ENCODE measurements around the gene AFF3. TPM values are rescaled to one million over a fixed set of nuclear protein-coding genes. Genes with fewer than 3 reads are reported as not detected.

AFF3 gene
- total and polyA plus RNA-seq, 10 of the 15 experiments (the other 5 are each of a cell fraction or from before 2014, with no cell fraction given), result 0.26 to 5.5 (median 3.0) TPM

GRCh38 chr2:99876956-99877355 is 265.4 kb downstream of the AFF3 start (continued):
- no peak for TF ChIP-seq EP300 (IDR thresholded peaks at IDR 0.05; ENCODE audit: borderline replicate concordance in 1 of 2, control insufficient read depth in 1 of 2, low read depth in 2 of 2, low read length in 2 of 2)
- TF ChIP-seq ZBED1 (IDR thresholded peaks at IDR 0.05; ENCODE audit: borderline replicate concordance), result no peak
- no peak for TF ChIP-seq MXI1 (IDR thresholded peaks at IDR 0.05; ENCODE audit: low read depth, low read length)
- no peak for TF ChIP-seq E2F8 (IDR thresholded peaks at IDR 0.05; ENCODE audit: low read depth, partially characterized antibody)
- no peak for TF ChIP-seq SREBF1 (IDR thresholded peaks at IDR 0.05; ENCODE audit: low read length)
- TF ChIP-seq SMAD5 (IDR thresholded peaks at IDR 0.05; ENCODE audit: low read depth), result no peak
- no peak for TF ChIP-seq MTA2 (IDR thresholded peaks at IDR 0.05; ENCODE audit: low read depth)
- TF ChIP-seq ESRRA (IDR thresholded peaks at IDR 0.05; ENCODE audit: low read length), result no peak

GRCh38 chr2:99875627-99876201 is 266.7 kb downstream of the AFF3 start:
- ChIA-PET RAD21 (ENCODE audit: unreplicated experiment) (no interaction called here), CTCF (no interaction called here), POLR2A (no interaction called here), SMC1A (ENCODE audit: uncharacterized antibody, unreplicated experiment) (no interaction called here)
- Histone ChIP-seq H2AFZ (ENCODE audit: control insufficient read depth, low read depth, low read length) (no peak overlapping the region), H3K4me3 (no peak overlapping the region), H3K9ac (ENCODE audit: control insufficient read depth, insufficient read depth, low read length) (no peak overlapping the region), H3K27me3 (replicated peaks in 1 of 2; ENCODE audit: control insufficient read depth in 2 of 2, insufficient read depth in 2 of 2, low read length in 1 of 2) (no peaks in the 10 kb centered on the region), H3K4me1 (ENCODE audit: control insufficient read depth, insufficient read depth, low read length) (no peaks in the 10 kb centered on the region), H3K36me3 (ENCODE audit: control insufficient read depth in 2 of 2, insufficient read depth in 2 of 2, low read length in 1 of 2) (no peaks in the 10 kb centered on the region), H4K20me1 (ENCODE audit: control insufficient read depth, insufficient read depth) (no peaks in the 10 kb centered on the region), H3K27ac (ENCODE audit: control insufficient read depth, insufficient read depth) (no peak overlapping the region), H3K4me2 (ENCODE audit: control insufficient read depth, insufficient read depth) (no peak overlapping the region), H3K79me2 (ENCODE audit: control insufficient read depth, insufficient read depth, low read length) (no peaks in the 10 kb centered on the region), H3K9me3 (replicated peaks; ENCODE audit: control insufficient read depth, insufficient read depth, low read length) (no peaks in the 10 kb centered on the region)
- WGBS (ENCODE audit: insufficient coverage, insufficient replicate concordance, low lambda C conversion rate, missing lambda C conversion rate), result 51% methylated on average over 7 of the region's 7 CpGs
- DNase-seq (ENCODE audit: low read depth, low spot score) (no peak), ATAC-seq (no peak), FAIRE-seq (no peak)
- in situ Hi-C loops (cut with MboI) (no loop called here), intact Hi-C loops (cut with micrococcal nuclease; ENCODE audit: unreplicated experiment) (no loop called here)
- BruUV-seq (replicated peaks), result no TSS peak
- TF ChIP-seq LARP7 (IDR thresholded peaks at IDR 0.05) (no peak), E2F8 (IDR thresholded peaks at IDR 0.05; ENCODE audit: low read depth, partially characterized antibody) (no peak), TCF12 (IDR thresholded peaks at IDR 0.05; ENCODE audit: low read depth, low read length) (no peak), MAX (IDR thresholded peaks at IDR 0.05; ENCODE audit: low read depth, low read length) (no peak), IRF5 (IDR thresholded peaks at IDR 0.05; ENCODE audit: borderline replicate concordance) (no peak), E4F1 (IDR thresholded peaks at IDR 0.05; ENCODE audit: borderline replicate concordance, partially characterized antibody) (no peak)

All from GM12878 (cell line).